ENCODE measurements around the gene PRKCA.

DNA sequence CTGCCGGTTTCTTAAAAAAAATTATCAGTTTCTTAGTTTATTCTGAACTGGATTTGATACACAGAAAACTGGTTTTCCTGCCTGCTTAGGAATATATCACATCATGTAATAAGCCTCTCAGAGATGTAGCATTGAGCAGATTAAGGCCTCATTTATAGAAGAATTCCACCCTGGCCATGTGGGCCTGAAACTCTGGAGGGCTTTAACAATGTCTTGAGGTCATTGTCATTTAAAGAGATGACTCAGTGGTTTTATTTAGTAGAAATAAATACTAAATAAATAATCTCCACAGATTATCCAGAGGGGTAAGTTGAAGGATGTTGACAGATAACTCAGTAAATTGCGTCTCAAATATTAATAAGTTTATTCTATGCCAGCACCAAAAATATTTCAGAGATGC lies 56.9 kb downstream of the PRKCA start:
- TF ChIP-seq, protein P1, sequence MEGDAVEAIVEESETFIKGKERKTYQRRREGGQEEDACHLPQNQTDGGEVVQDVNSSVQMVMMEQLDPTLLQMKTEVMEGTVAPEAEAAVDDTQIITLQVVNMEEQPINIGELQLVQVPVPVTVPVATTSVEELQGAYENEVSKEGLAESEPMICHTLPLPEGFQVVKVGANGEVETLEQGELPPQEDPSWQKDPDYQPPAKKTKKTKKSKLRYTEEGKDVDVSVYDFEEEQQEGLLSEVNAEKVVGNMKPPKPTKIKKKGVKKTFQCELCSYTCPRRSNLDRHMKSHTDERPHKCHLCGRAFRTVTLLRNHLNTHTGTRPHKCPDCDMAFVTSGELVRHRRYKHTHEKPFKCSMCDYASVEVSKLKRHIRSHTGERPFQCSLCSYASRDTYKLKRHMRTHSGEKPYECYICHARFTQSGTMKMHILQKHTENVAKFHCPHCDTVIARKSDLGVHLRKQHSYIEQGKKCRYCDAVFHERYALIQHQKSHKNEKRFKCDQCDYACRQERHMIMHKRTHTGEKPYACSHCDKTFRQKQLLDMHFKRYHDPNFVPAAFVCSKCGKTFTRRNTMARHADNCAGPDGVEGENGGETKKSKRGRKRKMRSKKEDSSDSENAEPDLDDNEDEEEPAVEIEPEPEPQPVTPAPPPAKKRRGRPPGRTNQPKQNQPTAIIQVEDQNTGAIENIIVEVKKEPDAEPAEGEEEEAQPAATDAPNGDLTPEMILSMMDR (IDR thresholded peaks at IDR 0.05), result no peak
- TF ChIP-seq POLR2AphosphoS5 (IDR thresholded peaks at IDR 0.05), result no peak
